ENCODE results near the gene TEX14. TPM values are rescaled to one million over a fixed set of nuclear protein-coding genes. Genes with fewer than 3 reads are reported as not detected.
"Not testable (repeated sequence)": the region's sequence is repeated elsewhere in the genome, so short reads cannot be mapped to it uniquely, and the experiment has no call there.

The TEX14 gene
- total and polyA plus RNA-seq, 7 donors, result 0.09 to 0.36 (median 0.28) TPM; not detected in 2

DNA sequence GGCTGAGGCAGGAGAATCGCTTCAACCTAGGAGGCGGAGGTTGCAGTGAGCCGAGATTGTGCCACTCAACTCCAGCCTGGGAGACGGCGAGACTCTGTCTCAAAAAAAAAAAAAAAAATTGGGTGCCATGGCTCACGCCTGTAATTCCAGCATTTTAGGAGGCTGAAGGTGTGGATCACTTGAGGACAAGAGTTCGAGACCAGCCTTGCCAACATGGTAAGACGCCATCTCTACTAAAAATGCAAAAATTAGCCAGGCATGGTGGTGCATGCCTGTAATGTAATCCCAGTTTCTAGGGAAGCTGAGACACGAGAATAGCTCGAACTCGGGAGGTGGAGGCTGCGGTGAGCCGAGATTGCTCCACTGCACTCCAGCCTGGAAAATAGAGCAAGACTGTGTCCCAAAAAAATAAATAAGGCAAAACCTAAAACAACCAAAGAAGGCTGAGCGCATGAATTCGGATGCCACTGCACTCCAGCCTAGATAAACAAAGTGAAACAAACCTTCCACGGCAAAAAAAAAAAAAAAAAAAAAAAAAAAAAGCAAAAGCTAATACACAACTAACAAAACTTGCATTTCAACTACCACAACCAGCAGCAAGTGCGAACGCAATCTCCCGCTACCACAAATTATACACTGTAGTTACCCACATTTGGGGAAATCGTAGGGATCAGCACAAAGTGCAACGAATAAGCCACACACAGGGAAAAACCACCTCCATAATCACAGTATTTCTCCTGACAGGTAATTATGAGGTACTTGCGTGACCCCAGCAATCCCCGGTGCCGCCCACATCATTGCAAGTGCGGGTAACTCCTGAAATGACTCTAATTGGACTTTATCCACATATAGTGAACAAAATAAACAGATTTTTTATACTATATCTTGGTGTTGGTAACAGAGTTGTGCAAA, 25.6 kb downstream of the TEX14 start:
- TF ChIP-seq EP300 (IDR thresholded peaks at IDR 0.05), result no peak
- TF ChIP-seq POLR2AphosphoS5 (IDR thresholded peaks at IDR 0.05), result no peak
- TF ChIP-seq POLR2A (IDR thresholded peaks at IDR 0.05), result no peak
- TF ChIP-seq, protein P1, sequence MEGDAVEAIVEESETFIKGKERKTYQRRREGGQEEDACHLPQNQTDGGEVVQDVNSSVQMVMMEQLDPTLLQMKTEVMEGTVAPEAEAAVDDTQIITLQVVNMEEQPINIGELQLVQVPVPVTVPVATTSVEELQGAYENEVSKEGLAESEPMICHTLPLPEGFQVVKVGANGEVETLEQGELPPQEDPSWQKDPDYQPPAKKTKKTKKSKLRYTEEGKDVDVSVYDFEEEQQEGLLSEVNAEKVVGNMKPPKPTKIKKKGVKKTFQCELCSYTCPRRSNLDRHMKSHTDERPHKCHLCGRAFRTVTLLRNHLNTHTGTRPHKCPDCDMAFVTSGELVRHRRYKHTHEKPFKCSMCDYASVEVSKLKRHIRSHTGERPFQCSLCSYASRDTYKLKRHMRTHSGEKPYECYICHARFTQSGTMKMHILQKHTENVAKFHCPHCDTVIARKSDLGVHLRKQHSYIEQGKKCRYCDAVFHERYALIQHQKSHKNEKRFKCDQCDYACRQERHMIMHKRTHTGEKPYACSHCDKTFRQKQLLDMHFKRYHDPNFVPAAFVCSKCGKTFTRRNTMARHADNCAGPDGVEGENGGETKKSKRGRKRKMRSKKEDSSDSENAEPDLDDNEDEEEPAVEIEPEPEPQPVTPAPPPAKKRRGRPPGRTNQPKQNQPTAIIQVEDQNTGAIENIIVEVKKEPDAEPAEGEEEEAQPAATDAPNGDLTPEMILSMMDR (IDR thresholded peaks at IDR 0.05), result no peak
- Histone ChIP-seq H3K4me3 (peak overlapping the region in 1 of 4 donors; percentile 16), H3K9me3 (no peaks in the 10 kb centered on the region), H3K4me1 (no peaks in the 10 kb centered on the region), H3K27ac (peak overlapping the region in 3 of 4 donors; percentile 1 to 53 (median 34)), H3K36me3 (no peaks in the 10 kb centered on the region), H3K27me3 (peaks cover 0 to 3% (median 0%) of the 10 kb centered on the region in 3 donors)
- no peak for DNase-seq
- 63 to 85% methylated on average over 25 of the region's 25 CpGs for WGBS, 2 donors
- intact Hi-C loops (cut with DNase I), result no loop called here

DNA sequence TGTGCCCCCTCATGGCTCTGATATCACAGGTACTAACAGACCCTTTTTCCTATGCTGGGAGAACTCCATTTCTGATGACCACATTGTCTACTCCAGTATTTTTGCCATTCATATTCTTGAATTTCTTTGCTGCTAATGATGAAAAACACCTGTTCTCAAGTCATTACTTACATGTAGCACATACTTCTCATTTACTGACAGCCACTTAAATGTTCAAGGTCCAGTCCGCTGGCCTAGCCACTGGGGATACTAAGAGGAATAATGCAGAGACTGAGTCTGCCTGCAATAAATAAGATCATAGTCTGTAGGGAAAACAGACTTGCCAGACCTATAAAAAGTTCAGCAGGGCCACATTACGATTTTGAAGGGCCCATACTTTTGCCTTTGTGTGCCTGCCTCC, 27.5 kb downstream of the TEX14 start:
- no peak overlapping the region for H3K27ac ChIP-seq
- H3K9me3 ChIP-seq, result no peaks in the 10 kb centered on the region
- intact Hi-C loops (cut with DNase I), result no loop called here
- H3K4me3 ChIP-seq, result no peak overlapping the region
- TF ChIP-seq, protein P1 (IDR thresholded peaks at IDR 0.05), result no peak
- TF ChIP-seq EP300 (IDR thresholded peaks at IDR 0.05) (no peak), POLR2A (IDR thresholded peaks at IDR 0.05) (no peak), POLR2AphosphoS5 (IDR thresholded peaks at IDR 0.05) (no peak)
- no peak for DNase-seq
- 30 to 78% methylated on average over 2 of the region's 2 CpGs for WGBS, 2 donors
- peaks cover 0 to 3% (median 0%) of the 10 kb centered on the region in 4 donors for H3K4me1 ChIP-seq
- no peaks in the 10 kb centered on the region for H3K36me3 ChIP-seq
- peaks cover 0 to 3% (median 0%) of the 10 kb centered on the region in 3 donors for H3K27me3 ChIP-seq

DNA sequence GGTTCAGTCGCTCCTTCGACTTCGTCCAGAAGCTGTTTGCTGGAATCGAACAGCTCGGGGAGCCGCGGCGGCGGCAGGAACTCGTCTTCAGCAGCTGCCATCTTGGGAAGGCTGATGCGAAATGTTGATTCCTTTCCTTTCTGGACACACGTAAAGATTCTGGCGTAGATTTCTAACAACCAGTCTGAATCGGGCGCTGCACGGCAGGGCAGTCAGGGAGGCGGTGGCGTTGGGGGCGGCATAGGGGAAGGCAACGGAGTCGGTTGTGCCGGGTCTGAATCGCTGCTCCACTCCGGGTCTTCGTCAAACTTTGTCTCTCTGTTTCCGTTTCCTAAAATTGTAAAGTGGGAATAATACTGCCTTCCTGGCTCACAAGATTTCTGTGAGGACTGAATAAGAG, 30.3 kb downstream of the TEX14 start:
- H3K4me1 ChIP-seq, result peaks cover 0 to 9% (median 5%) of the 10 kb centered on the region in 4 donors
- intact Hi-C loops (cut with DNase I), result loop anchor here (2.0 kb wide), 1 partner anchor 31 kb away; the partner anchor contains the start of genes RAD51C and TEX14
- 94 to 95% methylated on average over 26 of the region's 26 CpGs for WGBS, 2 donors

DNA sequence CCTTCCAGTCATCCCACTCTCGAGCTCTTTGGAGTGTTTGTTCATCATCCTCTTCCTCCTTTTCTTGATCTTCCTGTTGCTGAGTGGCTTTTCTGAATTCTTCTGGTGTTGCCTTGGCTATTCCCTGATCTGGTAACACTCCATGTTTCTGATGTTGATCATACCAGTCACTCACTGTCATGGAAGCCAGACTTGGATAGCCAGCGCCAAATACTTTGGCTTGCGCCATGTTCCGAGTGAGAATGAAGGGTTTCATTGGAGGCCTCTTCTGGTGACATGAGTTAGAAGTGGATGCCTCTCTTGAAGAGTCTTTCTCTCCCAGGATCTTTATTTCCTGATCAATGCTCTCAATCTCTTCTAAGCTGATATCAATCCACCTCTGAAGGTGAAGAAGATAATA, 31.2 kb downstream of the TEX14 start:
- intact Hi-C loops (cut with DNase I), result loop anchor here (2.0 kb wide), 1 partner anchor 32 kb away; the partner anchor contains the start of genes RAD51C and TEX14
- WGBS, 2 donors, result 83 to 88% methylated on average over 4 of the region's 4 CpGs
- Histone ChIP-seq H3K27me3 (no peaks in the 10 kb centered on the region), H3K36me3 (no peaks in the 10 kb centered on the region), H3K4me3 (no peak overlapping the region), H3K4me1 (peaks cover 0 to 9% (median 5%) of the 10 kb centered on the region in 4 donors), H3K27ac (no peak overlapping the region), H3K9me3 (no peaks in the 10 kb centered on the region)
- TF ChIP-seq POLR2AphosphoS5 (IDR thresholded peaks at IDR 0.05), result no peak
- TF ChIP-seq, protein P1 (IDR thresholded peaks at IDR 0.05), result no peak
- TF ChIP-seq POLR2A (IDR thresholded peaks at IDR 0.05), result no peak
- no peak for DNase-seq

More for the DNA sequence above, 30.3 kb downstream of the TEX14 start:
- TF ChIP-seq POLR2A (IDR thresholded peaks at IDR 0.05) (no peak), POLR2AphosphoS5 (IDR thresholded peaks at IDR 0.05) (no peak), EP300 (IDR thresholded peaks at IDR 0.05) (no peak)
- TF ChIP-seq, protein P1 (IDR thresholded peaks at IDR 0.05), result no peak
- Histone ChIP-seq H3K9me3 (no peaks in the 10 kb centered on the region), H3K27ac (no peak overlapping the region), H3K27me3 (no peaks in the 10 kb centered on the region), H3K4me3 (no peak overlapping the region), H3K36me3 (no peaks in the 10 kb centered on the region)
- DNase-seq, result no peak

DNA sequence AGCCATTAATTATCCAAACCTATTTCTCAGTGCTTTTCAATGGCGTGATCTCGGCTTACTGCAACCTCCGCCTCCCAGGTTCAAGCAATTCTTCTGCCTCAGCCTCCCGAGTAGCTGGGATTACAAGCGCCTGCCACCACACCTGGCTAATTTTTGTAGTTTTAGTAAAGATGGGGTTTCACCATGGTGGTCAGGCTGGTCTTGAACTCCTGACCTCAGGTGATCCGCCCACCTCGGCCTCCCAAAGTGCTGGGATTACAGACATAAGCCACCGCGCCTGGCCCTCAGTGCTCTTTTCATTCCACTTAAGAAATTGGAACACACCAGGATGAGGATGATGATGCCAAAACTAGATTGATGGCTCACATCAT, 32.1 kb downstream of the TEX14 start:
- Histone ChIP-seq H3K27ac (peak overlapping the region; percentile 74 to 85 (median 77)), H3K4me3 (peak overlapping the region; percentile 26 to 50 (median 44))
- H3K36me3 ChIP-seq, H3K4me1 ChIP-seq, H3K27me3 ChIP-seq, H3K9me3 ChIP-seq, DNase-seq: not testable (repeated sequence)
- intact Hi-C loops (cut with DNase I), result loop anchor here (2.0 kb wide), 2 partner anchors 33 to 141 kb away; partner anchors contain the start of genes RAD51C and TEX14
- 28 to 38% methylated on average over 9 of the region's 9 CpGs for WGBS, 2 donors
